Right ventricle myocardium inferior (tissue), 1 donor: ENCODE results near the gene ARF1. TPM values are rescaled to one million over a fixed set of nuclear protein-coding genes. Genes with fewer than 3 reads are reported as not detected.
"Not testable (repeated sequence)": the region's sequence is repeated elsewhere in the genome, so short reads cannot be mapped to it uniquely, and the experiment has no call there.

Source experiments
- ATAC-seq: fragments of 200-7000 bp; cut with Tn5 transposase; one replicate; pipeline ENCODE4 v1.9.1; 2020; ENCODE audit warnings: mild to moderate bottlenecking, moderate library complexity
- DNase-seq: peaks from one replicate; pipeline ENCODE4 v3.0.0; 2021; ENCODE audit errors: missing footprints
- intact Hi-C: fragments of 100-400 bp; cut with DNase I; formaldehyde crosslinking; loops from one replicate; pipeline ENCODE4 v1.11.0; 2022
- total RNA-seq: library from RNA; stranded (reverse); fragmentation: NEBNext Ultra II Directional; extraction: Animal tissue kit (Norgen Biotek cat#: 25700); gene quantifications from one replicate; pipeline ENCODE4 v1.2.1, GENCODE V29; 2021
- donor health status: DM: no; HTN: yes; CAD: no; lungs with severe emphysema.

The ARF1 gene
- total RNA-seq, 1 donor from 2014 or later: 281 TPM

GRCh38 chr1:228107636-228108035, 25.1 kb downstream of the ARF1 start:
- ATAC-seq: no peak
- intact Hi-C loops: loop anchor here (2.0 kb wide), 2 partner anchors 25 to 33 kb away; partner anchors contain the start of genes ARF1 and GUK1
- DNase-seq: no peak

GRCh38 chr1:228108055-228108690, 25.7 kb downstream of the ARF1 start:
- intact Hi-C loops: loop anchor here (2.0 kb wide), 2 partner anchors 25 to 33 kb away; partner anchors contain the start of genes ARF1 and GUK1
- DNase-seq: no peak
- no peak for ATAC-seq

- no peak for DNase-seq
- intact Hi-C loops: loop anchor here (2.0 kb wide), 2 partner anchors 26 to 32 kb away; partner anchors contain the start of genes ARF1 and GUK1
- no peak for ATAC-seq
These were observed 26.2 kb downstream of the ARF1 start for GRCh38 chr1:228108742-228109072.

- DNase-seq (peak; percentile 99), ATAC-seq (peak; percentile 96)
- intact Hi-C loops: loop anchor here (2.0 kb wide), 2 partner anchors 27 to 31 kb away; partner anchors contain the start of genes ARF1 and GUK1
These were observed 26.8 kb downstream of the ARF1 start, which contains the start of gene MRPL55 for GRCh38 chr1:228109073-228109961. Gene MRPL55 (minus strand): TSS chr1:228109299. CDS start chr1:228108260, 1,039 bp downstream.

GRCh38 chr1:228109962-228110488, 27.5 kb downstream of the ARF1 start:
- ATAC-seq (no peak), DNase-seq (no peak)
- intact Hi-C loops: loop anchor here (2.0 kb wide), 2 partner anchors 27 to 31 kb away; partner anchors contain the start of genes ARF1 and GUK1

- ATAC-seq (no peak), DNase-seq (no peak)
- intact Hi-C loops: no loop called here
These were observed 28.0 kb downstream of the ARF1 start for GRCh38 chr1:228110556-228110955.

GRCh38 chr1:228111315-228111714, 28.8 kb downstream of the ARF1 start:
- ATAC-seq, intact Hi-C loops, DNase-seq: not testable (repeated sequence)

- ATAC-seq (no peak), DNase-seq (no peak)
- intact Hi-C loops: no loop called here
These were observed 29.7 kb downstream of the ARF1 start for GRCh38 chr1:228112167-228112566.

GRCh38 chr1:228112617-228113016, 30.1 kb downstream of the ARF1 start:
- intact Hi-C loops: no loop called here
- DNase-seq: no peak
- no peak for ATAC-seq

- DNase-seq: no peak
- no peak for ATAC-seq
- intact Hi-C loops: no loop called here
These were observed 32.3 kb downstream of the ARF1 start for GRCh38 chr1:228114827-228115226.

GRCh38 chr1:228117335-228117734, 34.8 kb downstream of the ARF1 start:
- no peak for DNase-seq
- intact Hi-C loops: no loop called here
- no peak for ATAC-seq

- no peak for ATAC-seq
- intact Hi-C loops: no loop called here
- no peak for DNase-seq
These were observed 35.5 kb downstream of the ARF1 start for GRCh38 chr1:228118040-228118439.

GRCh38 chr1:228120351-228120750, 37.8 kb downstream of the ARF1 start:
- DNase-seq (no peak), ATAC-seq (no peak)
- intact Hi-C loops: no loop called here

GRCh38 chr1:228120857-228121489, 38.5 kb downstream of the ARF1 start:
- intact Hi-C loops: no loop called here
- DNase-seq: no peak
- no peak for ATAC-seq

GRCh38 chr1:228122921-228123441, 40.5 kb downstream of the ARF1 start:
- ATAC-seq: no peak
- intact Hi-C loops: no loop called here
- DNase-seq: no peak

- no peak for ATAC-seq
- intact Hi-C loops: no loop called here
- DNase-seq: no peak
These were observed 41.0 kb downstream of the ARF1 start for GRCh38 chr1:228123505-228123904.

GRCh38 chr1:228125185-228125584, 42.7 kb downstream of the ARF1 start:
- ATAC-seq (no peak), DNase-seq (no peak)
- intact Hi-C loops: no loop called here

GRCh38 chr1:228131766-228132165, 49.3 kb downstream of the ARF1 start:
- intact Hi-C loops: loop anchor here (2.0 kb wide), 2 partner anchors 35 to 383 kb away; no protein-coding TSS in a partner anchor
- no peak for DNase-seq

GRCh38 chr1:228134591-228134990, 52.1 kb downstream of the ARF1 start:
- intact Hi-C loops: no loop called here
- ATAC-seq (no peak), DNase-seq (no peak)

More at GRCh38 chr1:228131766-228132165, 49.3 kb downstream of the ARF1 start:
- ATAC-seq: no peak
